ENCODE measurements around the gene NT5DC3. TPM values are rescaled to one million over a fixed set of nuclear protein-coding genes. Genes with fewer than 3 reads are reported as not detected.

NT5DC3 gene
- total RNA-seq, 1 donor from 2014 or later = 11.0 TPM

- no peak for DNase-seq (ENCODE audit: low spot score)
These were observed 89.4 kb downstream of the NT5DC3 start for GRCh38 chr12:103751600-103751999.

GRCh38 chr12:103751171-103751570, 89.9 kb downstream of the NT5DC3 start:
- DNase-seq (ENCODE audit: low spot score) = no peak

- DNase-seq (ENCODE audit: low spot score) = no peak
These were observed 92.2 kb downstream of the NT5DC3 start for GRCh38 chr12:103748875-103749274.

- no peak for DNase-seq (ENCODE audit: low spot score)
These were observed 93.0 kb downstream of the NT5DC3 start for GRCh38 chr12:103748002-103748401.

GRCh38 chr12:103745962-103746361, 95.1 kb downstream of the NT5DC3 start:
- no peak for DNase-seq (ENCODE audit: low spot score)

- no peak for DNase-seq (ENCODE audit: low spot score)
These were observed 97.2 kb downstream of the NT5DC3 start for GRCh38 chr12:103743788-103744187.

GRCh38 chr12:103742349-103742932, 98.6 kb downstream of the NT5DC3 start:
- no peak for DNase-seq (ENCODE audit: low spot score)

- DNase-seq (ENCODE audit: low spot score) = no peak
These were observed 103.2 kb downstream of the NT5DC3 start for GRCh38 chr12:103737881-103738280.

GRCh38 chr12:103736572-103736971, 104.5 kb downstream of the NT5DC3 start:
- DNase-seq (ENCODE audit: low spot score) = no peak

GRCh38 chr12:103735291-103735690, 105.7 kb downstream of the NT5DC3 start:
- no peak for DNase-seq (ENCODE audit: low spot score)

- no peak for DNase-seq (ENCODE audit: low spot score)
These were observed 106.2 kb downstream of the NT5DC3 start for GRCh38 chr12:103734863-103735262.

- no peak for DNase-seq (ENCODE audit: low spot score)
These were observed 109.5 kb downstream of the NT5DC3 start for GRCh38 chr12:103731539-103731938.

GRCh38 chr12:103729499-103729898, 111.5 kb downstream of the NT5DC3 start:
- no peak for DNase-seq (ENCODE audit: low spot score)

- DNase-seq (ENCODE audit: low spot score) = no peak
These were observed 112.7 kb downstream of the NT5DC3 start for GRCh38 chr12:103728323-103728722.

GRCh38 chr12:103727638-103728037, 113.4 kb downstream of the NT5DC3 start:
- DNase-seq (ENCODE audit: low spot score) = no peak

- DNase-seq (ENCODE audit: low spot score) = no peak
These were observed 115.6 kb downstream of the NT5DC3 start for GRCh38 chr12:103725398-103725797.

Other genes with a start within 250 kb of the NT5DC3 start
- gene HSP90B1, start 89.2 kb upstream of the NT5DC3 start, total RNA-seq = 426 TPM
- gene TDG, start 124.6 kb upstream of the NT5DC3 start, total RNA-seq = 24.9 TPM
- gene GLT8D2, start 209.0 kb upstream of the NT5DC3 start, total RNA-seq = 13.3 TPM
- gene HCFC2, start 223.3 kb upstream of the NT5DC3 start, total RNA-seq = 22.0 TPM

All from ureter (tissue), 1 donor.